Breast epithelium (tissue), 3 donors: ENCODE measurements around the gene EDC3.

ENCODE experiments used
- POLR2A ChIP-seq: fragments of 450-650 bp; IDR thresholded peaks from one replicate; pipeline ENCODE4 v1.6.1; 2016; ENCODE audit warnings: antibody characterized with exemption, mild to moderate bottlenecking, moderate library complexity
- POLR2AphosphoS5 ChIP-seq, 3 donors: sonication (generic); formaldehyde crosslinking; IDR thresholded peaks; one replicate each; pipeline ENCODE4 v1.6.1; 2017; ENCODE audit warnings: antibody characterized with exemption in 3 of 3
- TF ChIP-seq, protein P1 (sequence below), 3 donors: fragments of 450-650 bp; IDR thresholded peaks; one replicate each; pipeline ENCODE4 v1.5.1; 2016 to 2017; ENCODE audit warnings: antibody characterized with exemption in 3 of 3, mild to moderate bottlenecking in 3 of 3, moderate library complexity in 3 of 3

GRCh38 chr15:74641151-74641550 is 54.7 kb downstream of the EDC3 start:
- TF ChIP-seq, protein P1, sequence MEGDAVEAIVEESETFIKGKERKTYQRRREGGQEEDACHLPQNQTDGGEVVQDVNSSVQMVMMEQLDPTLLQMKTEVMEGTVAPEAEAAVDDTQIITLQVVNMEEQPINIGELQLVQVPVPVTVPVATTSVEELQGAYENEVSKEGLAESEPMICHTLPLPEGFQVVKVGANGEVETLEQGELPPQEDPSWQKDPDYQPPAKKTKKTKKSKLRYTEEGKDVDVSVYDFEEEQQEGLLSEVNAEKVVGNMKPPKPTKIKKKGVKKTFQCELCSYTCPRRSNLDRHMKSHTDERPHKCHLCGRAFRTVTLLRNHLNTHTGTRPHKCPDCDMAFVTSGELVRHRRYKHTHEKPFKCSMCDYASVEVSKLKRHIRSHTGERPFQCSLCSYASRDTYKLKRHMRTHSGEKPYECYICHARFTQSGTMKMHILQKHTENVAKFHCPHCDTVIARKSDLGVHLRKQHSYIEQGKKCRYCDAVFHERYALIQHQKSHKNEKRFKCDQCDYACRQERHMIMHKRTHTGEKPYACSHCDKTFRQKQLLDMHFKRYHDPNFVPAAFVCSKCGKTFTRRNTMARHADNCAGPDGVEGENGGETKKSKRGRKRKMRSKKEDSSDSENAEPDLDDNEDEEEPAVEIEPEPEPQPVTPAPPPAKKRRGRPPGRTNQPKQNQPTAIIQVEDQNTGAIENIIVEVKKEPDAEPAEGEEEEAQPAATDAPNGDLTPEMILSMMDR (IDR thresholded peaks at IDR 0.05), result no peak
- no peak for TF ChIP-seq POLR2AphosphoS5 (IDR thresholded peaks at IDR 0.05)
- no peak for TF ChIP-seq POLR2A
